HG03571 (cell line): ENCODE data around the gene MIS18A.
"Not testable (repeated sequence)": the region's sequence is repeated elsewhere in the genome, so short reads cannot be mapped to it uniquely, and the experiment has no call there.

Source experiments
- ATAC-seq: cut with Tn5 transposase; IDR thresholded peaks from one replicate; pipeline ENCODE4 v1.9.1; 2021; ENCODE audit not compliant: unreplicated experiment

The MIS18A gene, protein sequence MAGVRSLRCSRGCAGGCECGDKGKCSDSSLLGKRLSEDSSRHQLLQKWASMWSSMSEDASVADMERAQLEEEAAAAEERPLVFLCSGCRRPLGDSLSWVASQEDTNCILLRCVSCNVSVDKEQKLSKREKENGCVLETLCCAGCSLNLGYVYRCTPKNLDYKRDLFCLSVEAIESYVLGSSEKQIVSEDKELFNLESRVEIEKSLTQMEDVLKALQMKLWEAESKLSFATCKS

DNA sequence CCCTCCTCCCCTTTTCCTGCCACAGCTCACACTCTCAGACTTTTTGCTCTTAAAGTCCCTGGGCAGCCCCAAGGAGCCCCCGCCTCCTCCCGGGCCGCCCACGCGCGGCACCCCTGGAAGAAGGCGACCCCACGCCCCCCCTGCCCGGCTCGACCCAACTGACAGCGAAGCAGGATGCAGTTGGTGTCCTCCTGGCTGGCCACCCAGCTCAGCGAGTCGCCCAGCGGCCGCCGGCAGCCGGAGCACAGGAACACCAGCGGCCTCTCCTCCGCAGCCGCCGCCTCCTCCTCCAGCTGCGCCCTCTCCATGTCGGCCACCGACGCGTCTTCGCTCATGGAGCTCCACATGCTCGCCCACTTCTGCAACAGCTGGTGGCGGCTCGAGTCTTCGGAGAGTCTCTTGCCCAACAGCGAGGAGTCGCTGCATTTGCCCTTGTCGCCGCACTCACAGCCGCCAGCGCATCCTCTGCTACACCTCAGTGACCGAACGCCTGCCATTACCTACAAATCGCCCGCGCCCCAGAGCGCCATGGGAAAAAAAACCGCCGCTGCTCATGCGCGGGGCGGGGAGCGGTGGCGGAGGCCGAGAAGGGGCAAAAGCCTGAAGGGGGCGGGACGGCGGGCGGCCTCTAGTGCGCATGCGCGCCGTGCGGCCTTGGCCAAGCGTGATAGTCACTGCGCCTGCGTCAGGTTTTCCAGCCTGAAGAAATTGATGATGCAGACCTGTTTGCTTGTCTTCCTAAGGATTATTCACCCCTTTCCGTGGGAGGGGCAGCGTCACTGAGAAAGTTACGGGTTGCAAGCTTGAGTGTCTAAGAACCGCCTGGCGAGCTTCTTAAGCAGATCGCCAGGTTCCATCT is at the start of gene MIS18A:
Gene MIS18A, minus strand, starts transcription at position 532 of the 859 bp plus-strand sequence. Its CDS starts 35 bp downstream, at position 497.
- ATAC-seq: peak; percentile 89

DNA sequence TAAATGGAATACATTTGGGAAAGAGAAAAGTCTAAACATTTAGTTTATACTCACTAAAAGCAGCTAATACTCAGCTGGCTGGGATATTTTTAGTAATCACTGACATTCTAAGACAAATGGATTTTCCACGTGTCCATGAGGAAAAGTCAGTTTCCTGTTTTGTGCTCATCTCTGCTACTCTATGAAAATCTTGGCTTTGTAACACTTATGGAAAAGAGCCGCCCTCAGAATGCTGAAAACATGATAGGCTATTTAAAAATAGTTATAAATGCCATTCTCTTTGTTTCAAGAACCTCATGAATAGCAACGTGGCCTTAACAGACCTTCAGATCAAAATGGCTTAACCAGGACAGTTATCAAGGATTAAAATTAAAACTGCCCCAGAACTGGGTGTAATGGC is 49.7 kb upstream of the MIS18A start:
- no peak for ATAC-seq

DNA sequence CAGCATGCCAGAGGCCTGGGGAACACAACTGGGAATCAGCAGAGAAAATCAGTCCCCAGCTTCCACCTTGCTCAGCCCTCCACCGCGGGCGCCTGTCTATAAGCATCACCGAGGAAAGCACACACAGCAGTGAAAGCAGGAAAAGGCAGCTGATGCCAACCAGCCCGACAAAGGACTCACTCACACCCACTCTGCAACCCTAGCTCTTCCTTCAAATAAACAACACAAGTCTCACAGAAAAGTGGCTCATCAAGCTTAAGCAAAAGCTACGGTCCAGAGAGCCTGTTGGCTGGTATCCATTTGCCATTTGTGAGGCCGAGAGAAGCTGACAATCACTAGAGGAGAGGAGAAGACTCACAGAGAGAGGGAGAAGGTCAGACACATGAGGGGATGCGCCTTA is 46.9 kb upstream of the MIS18A start:
- ATAC-seq: no peak

DNA sequence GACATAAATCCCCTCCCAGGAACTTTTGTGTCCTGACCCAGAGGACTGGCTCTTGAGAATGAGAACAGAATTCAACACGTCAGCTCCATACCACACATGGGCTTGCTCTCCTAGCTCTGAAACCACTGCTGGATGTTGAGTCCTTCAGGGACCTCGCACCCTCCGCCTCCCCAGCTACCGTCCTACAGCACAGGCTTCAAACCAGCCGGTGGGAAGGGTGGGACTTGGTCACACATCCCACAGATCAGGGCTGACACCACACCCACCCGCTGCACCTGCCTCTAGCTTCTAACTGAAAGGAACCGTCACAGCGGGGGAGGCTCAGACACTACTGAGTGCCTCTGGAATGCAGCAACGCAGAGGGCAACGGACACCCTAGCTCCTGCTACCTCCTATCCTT is 43.8 kb upstream of the MIS18A start:
- ATAC-seq: no peak

DNA sequence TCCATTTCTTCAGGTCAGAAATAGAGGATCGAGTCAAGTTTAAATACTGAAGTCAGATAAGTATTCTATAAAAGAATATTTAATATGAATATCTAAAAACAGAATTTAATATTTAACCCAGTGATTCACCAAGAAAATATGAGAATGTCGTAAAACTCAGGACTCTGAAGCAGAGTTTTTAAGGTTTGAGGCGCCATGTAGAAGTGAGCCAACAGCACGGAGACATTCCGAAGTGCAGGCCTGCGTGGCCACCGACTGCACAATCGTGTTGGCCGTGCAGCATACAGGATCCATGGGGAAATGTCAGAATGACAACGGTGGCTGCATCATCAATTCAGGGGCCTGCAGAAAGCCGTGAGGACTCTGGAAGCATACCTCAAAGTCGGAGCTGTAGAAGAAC is 43.3 kb upstream of the MIS18A start:
- ATAC-seq: no peak

DNA sequence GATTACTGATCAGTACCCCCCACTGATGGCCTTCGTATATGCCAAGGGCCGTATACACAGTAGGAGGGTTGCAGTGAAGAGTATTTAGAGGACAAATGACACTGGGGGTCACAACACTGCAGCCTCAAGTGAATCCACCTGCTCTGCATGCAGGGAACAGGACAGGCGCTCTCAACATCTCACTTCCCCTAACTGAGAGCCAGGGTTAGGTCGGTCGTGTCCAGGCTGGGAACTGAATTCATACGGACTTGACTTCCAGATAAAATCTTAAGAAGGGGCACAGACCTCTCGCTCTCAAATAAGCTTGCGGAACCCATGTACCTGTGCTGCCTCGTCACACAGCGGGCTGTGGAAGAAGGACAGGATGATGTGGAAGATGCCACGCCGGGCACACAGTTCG is 42.6 kb upstream of the MIS18A start:
- ATAC-seq: no peak

DNA sequence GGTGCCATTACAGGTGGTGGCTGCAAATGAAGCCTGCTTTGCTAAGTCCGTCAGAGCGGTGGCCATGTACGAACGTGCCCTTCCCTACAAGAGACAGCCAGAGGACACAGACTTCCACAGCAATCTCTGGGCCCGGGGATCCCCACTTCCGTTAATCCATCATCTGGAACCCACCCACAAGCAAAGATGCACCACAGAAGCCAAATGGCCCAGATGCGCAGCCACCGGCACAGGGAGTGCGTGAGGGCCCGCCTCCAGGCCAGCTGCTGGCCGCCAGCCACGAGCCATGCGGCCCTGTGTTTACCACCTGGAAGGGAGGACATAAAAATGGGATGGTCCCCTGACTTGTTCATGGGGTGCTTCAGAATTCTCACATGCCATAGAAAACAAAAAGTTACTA is 41.9 kb upstream of the MIS18A start:
- ATAC-seq: no peak

DNA sequence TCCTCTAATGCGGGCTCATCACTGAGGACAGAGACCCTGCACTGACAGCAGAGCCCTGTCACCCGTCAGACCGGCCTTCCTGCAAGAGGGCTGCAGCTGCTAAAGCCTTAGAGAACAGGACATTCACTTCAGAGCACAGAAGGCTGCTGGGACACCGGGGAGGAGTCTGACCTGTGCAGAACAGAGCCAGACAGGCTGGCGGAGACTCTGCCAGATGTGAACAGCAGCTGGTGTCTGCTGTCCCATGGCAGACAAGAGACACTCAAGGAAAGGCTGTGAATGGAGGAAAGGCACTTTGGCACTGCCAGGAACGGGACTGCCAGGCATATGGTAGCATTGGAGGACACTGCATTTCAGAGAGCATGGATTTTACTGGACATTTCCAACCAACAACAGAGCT is 41.2 kb upstream of the MIS18A start:
- ATAC-seq: no peak

DNA sequence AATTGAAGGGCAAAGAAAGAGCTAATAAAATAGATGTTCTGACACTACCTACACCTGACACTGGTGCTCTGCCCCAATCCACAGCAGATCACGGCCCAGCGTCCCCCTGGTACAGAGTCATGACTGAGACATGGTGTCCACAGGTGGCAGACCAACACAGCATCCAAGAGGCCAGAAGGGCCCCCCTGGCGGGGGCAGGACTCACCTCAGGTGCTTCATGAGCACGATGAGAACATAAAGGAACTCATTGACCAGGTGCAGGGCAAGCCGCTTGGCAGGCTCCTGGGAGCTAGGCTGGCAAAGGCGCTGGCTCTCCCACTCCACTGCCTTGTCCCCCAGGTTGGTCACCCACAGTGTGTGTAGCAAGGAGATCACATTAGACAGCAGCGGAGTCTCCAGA is 40.2 kb upstream of the MIS18A start:
- ATAC-seq: no peak

DNA sequence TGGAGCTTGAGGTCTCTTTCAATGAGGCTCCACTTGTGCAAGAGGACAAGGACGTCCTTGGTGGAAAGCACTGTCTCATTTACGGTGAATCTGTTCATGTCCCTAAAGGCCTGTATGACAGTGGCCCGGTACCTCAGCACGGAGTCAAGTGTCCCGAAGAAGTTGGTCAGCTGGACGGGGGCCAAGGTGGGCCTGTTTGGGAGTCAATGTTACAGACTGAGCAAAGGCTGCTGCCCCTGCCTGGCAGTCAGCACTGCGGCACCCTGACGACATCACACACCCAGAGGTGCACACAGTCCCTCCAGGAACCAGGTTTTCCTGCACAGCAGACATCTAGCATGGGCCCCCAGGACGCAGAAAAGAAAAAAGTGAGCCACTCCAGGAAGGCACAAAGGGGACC is 38.9 kb upstream of the MIS18A start:
- ATAC-seq: no peak

DNA sequence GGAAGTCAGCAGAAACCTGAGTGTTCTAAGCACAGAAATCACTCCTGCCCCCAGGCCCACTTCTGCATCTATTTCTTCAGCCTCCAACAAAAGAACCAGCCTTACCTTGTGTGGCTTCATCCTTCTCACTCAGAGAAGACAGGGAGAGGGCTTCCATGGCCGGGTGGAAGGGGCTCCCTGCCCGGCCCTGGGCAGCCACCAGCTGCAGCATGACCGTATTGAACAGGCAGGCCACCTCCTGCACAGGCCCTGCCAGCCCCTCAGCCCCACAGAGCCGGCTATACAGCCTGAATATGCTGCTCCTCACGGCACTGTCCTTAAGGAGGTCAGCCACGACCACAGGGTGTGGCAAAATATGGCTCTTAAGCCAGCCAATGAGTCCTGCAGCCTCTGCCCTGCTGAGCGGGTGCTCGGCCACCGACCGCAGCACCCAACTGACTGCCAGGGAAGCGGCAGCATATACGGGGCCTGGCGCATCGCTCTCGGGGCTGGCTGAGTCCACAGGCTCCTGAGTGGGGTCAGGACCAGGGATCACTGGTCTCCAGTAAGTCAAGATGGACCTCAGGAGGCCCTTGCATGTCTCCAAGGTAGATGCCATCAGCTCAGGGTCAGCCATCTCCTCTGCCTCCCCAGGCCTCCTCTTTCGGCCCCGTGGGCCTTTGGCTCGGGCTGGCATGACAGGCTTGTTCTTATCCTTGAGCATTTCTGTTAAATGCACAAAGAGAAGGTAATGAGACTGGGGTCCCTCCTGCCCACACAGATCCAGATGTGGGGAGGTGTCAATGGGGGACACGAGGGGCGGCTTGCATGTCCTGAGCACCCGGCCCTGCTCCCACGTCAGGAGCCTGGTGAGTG is 37.7 kb upstream of the MIS18A start:
- ATAC-seq: no peak

DNA sequence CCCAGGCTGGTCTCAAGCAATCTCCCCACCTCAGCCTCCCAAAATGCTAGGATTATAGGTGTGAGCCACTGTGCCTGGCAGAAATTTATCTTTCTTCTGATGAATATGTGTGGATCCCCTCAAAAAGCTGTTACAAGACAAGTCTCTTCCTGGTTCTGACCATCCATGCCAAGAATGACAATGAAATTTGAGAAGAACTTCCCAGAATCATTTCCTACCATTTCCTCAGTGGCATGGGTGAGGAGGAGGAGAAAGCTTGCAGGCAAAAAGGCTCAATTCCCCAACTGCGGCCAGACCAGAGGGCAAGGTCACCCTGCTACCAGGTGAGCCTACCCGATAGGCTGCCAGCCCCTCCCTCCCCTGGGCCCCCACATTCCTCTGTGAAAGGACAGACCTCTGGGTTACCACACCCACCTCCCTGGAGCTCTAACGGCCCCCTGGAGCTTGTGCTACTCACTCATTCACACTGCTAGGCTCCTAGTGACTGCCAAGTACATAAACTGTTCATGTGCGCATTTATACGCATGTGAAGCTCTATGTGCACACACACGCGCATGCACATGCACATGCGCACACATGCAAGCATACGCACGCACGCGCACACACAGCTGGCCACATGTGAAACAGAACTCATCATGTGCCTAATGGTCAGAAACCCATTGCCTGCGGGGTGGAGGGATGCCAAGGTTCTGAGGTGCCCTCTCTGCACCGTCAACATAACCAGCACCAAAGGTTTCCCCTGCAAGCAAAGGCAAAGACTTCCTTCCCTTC is 36.8 kb upstream of the MIS18A start:
- ATAC-seq: no peak

DNA sequence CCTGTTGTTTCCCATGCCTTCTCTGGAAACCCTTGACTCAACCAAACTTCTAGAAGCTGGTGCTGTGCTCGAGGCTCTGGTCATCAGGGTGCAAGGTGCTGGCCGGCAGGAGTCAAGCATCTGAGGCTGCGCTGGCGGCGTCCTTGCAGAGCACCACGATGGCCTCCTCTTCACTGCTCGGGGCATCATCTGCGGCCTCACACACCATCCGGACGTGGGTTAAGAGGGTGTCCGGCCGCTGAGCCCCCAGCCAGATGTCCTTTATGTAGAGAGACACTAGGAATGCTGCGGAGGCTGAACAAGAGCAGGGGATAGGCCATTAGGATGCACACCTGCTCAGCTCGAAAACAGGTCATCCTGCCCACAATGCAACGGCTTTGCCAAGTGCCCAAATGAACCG is 36.0 kb upstream of the MIS18A start:
- no peak for ATAC-seq

DNA sequence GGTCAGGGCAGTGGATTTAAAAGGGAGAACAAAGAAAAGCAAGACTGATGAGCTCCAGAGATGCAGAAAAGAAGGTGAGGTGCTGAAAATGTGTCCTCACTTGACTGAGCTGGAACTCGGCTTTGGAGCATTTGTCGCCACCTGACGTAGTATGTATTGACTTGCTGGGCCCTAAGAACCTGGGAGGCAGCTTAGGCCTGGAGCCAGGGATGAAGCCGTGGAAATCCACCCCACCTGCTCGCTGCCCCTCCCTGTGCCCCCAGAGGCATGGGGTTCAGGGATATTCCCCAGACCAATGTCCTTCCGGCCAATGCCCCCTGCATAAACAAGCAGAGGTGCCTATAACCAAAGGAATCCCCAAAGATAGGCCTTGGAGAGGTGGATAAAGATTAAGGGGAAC is 34.1 kb upstream of the MIS18A start:
- ATAC-seq: no peak

DNA sequence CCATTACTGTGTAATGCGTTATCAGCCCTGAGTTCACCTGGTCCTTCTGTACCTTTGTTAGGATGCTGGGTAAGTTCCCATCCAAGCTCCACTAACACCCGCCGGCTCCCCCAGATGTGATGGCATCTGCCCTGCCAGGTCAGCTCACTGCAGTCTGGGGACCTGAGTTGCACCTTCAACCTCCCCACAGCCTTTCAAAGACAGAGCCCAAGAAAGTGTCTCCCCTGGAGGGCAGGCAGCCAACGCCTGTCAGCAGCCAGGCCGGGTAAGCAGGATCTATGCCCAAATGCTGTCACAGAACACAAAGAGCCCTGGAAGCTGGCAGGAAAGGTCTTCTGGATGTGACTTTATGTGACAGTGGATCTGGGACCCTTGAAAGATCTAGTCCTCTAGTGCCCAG is 33.5 kb upstream of the MIS18A start:
- no peak for ATAC-seq

DNA sequence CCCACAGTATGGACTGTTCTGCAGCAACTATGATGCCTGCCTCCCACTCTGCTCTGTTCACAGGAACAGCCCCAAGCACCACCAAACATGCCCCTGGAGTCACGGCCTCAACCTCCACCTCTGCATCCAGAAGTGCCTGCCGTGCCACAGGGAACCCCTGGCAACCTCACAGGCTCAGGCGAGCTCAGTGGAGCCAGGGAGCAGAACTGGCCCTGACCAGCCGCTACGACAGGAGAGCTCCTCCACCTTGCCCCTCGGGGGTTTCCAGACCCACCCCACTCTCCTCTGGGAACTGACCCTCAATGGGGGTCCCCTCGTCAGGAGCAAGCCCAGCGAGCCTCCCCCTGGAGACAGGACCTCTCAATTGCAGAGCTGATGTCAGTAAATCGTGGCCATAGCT is 32.8 kb upstream of the MIS18A start:
- ATAC-seq: no peak

DNA sequence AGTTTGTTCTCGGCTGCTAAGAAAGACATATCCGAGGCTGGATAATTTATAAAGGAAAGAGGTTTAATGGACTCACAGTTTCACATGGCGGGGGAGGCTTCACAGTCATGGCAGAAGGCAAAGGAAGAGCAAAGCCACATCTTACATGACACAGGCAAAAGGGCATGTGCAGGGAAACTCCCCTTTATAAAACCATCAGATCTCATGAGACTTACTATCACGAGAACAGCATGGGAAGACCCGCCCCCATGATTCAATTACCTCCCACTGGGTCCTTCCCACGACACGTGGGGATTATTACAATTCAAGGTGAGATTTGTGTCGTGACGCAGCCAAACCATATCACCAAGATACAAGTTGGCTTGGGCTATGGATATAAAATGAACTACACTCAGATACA is 32.1 kb upstream of the MIS18A start:
- not testable (repeated sequence) for ATAC-seq

DNA sequence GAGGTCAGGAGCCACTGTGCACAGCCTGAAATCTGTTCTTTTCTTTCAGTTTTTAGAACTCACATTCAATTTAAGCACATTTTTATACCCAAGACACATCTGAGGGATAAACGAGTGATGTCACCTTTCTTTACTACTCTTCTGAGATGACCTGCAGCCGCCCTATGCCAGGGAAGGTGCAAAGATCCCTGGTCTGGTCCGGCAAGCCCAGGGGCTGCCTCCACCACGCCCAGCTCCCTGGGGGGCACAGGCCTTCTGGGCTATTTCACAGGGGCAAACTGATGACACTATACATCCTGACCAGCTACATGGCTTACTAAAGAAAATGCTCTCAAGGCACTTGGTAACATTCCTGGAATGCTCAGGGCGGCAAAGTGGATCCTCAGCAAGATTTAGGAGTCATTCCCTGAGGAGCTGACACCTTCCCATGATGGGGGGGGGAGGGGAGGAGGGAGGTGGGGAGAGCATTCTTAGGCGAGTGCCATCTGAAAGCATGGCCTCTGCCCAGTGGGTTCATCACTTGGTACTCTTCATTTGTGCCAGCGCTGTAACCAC is 31.1 kb upstream of the MIS18A start:
- ATAC-seq: no peak

DNA sequence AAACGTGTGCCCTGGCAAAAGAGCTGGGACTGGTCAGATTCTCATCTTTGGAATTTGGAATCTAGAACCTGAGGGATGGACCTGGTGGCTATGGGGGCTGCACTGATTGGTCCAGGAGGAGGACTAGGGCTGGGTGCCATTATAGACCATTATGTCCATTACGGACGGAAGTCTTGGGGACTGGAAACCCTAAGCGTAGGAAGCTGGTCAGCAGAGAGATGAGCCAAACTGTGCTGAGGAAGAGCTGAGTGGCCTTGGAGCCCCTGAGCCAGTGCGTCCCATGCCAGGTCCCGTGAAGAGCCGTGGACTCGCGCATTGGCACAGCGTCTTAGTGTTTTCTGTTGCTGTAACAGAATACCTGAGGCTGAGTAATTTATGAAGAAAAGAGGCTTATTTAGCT is 29.8 kb upstream of the MIS18A start:
- ATAC-seq: no peak

DNA sequence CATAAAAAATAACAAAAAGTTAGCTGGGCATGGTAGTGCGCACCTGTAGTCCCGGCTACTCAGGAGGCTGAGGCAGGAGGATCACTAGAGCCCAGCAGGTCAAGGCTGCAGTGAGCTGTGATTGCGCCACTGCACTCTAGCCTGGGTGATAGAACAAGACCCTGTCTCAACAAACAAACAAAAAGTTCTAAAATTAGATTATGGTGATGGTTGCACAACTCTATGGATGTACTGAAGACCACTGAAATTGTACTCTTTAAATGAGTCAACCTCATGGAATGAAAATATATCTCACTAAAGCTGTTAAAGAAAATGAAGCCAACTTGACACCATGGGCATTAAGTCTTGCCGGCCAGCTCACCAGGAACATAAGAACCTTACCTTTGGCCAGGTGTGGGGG is 28.9 kb upstream of the MIS18A start:
- no peak for ATAC-seq
